GM18526 (cell line): ENCODE results near the gene HNRNPM.

ENCODE experiments used
- POLR2A ChIP-seq: IDR thresholded peaks from 3 replicates; pipeline ENCODE4 v1.6.1; 2011; ENCODE audit not compliant: insufficient read length; ENCODE audit errors: extremely low read depth

Gene HNRNPM

GRCh38 chr19:8489561-8490394 is 45.0 kb downstream of the HNRNPM start:
- no peak for TF ChIP-seq POLR2A

GRCh38 chr19:8490395-8490760 is 45.6 kb downstream of the HNRNPM start:
- TF ChIP-seq POLR2A = no peak

GRCh38 chr19:8490873-8491272 is 46.1 kb downstream of the HNRNPM start:
- TF ChIP-seq POLR2A = no peak

- no peak for TF ChIP-seq POLR2A
These were observed 46.8 kb downstream of the HNRNPM start for GRCh38 chr19:8491574-8491973.

GRCh38 chr19:8494158-8494557 is 49.4 kb downstream of the HNRNPM start:
- no peak for TF ChIP-seq POLR2A

- no peak for TF ChIP-seq POLR2A
These were observed 53.5 kb downstream of the HNRNPM start for GRCh38 chr19:8498295-8498694.

- no peak for TF ChIP-seq POLR2A
These were observed 54.5 kb downstream of the HNRNPM start for GRCh38 chr19:8499048-8499833.

GRCh38 chr19:8500158-8500557 is 55.4 kb downstream of the HNRNPM start:
- no peak for TF ChIP-seq POLR2A

GRCh38 chr19:8501516-8501915 is 56.7 kb downstream of the HNRNPM start:
- no peak for TF ChIP-seq POLR2A

GRCh38 chr19:8501981-8502380 is 57.2 kb downstream of the HNRNPM start:
- TF ChIP-seq POLR2A = no peak

GRCh38 chr19:8503510-8503909 is 58.7 kb downstream of the HNRNPM start:
- TF ChIP-seq POLR2A = no peak

GRCh38 chr19:8504171-8504570 is 59.4 kb downstream of the HNRNPM start:
- no peak for TF ChIP-seq POLR2A

GRCh38 chr19:8504919-8505318 is 60.1 kb downstream of the HNRNPM start:
- TF ChIP-seq POLR2A = no peak

- peak; percentile 44 for TF ChIP-seq POLR2A
These were observed 61.1 kb downstream of the HNRNPM start for GRCh38 chr19:8505680-8506401.

GRCh38 chr19:8506402-8506957 is 61.7 kb downstream of the HNRNPM start:
- no peak for TF ChIP-seq POLR2A
